Measurements from ENCODE around the gene CA5A. TPM values are rescaled to one million over a fixed set of nuclear protein-coding genes. Genes with fewer than 3 reads are reported as not detected.

The CA5A gene
- total and polyA plus RNA-seq, 2 of the 13 experiments (the other 11 are each of a cell fraction or from before 2014, with no cell fraction given) = 66.8 to 106 TPM

GRCh38 chr16:87851601-87852000 is 84.7 kb downstream of the CA5A start (continued):
- TF ChIP-seq, protein P1, sequence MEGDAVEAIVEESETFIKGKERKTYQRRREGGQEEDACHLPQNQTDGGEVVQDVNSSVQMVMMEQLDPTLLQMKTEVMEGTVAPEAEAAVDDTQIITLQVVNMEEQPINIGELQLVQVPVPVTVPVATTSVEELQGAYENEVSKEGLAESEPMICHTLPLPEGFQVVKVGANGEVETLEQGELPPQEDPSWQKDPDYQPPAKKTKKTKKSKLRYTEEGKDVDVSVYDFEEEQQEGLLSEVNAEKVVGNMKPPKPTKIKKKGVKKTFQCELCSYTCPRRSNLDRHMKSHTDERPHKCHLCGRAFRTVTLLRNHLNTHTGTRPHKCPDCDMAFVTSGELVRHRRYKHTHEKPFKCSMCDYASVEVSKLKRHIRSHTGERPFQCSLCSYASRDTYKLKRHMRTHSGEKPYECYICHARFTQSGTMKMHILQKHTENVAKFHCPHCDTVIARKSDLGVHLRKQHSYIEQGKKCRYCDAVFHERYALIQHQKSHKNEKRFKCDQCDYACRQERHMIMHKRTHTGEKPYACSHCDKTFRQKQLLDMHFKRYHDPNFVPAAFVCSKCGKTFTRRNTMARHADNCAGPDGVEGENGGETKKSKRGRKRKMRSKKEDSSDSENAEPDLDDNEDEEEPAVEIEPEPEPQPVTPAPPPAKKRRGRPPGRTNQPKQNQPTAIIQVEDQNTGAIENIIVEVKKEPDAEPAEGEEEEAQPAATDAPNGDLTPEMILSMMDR (CRISPR knock-in tag; IDR thresholded peaks at IDR 0.05) = peak; percentile 59
- no peak for TF ChIP-seq MAZ (IDR thresholded peaks at IDR 0.05; ENCODE audit: borderline replicate concordance, low read depth, low read length)
- 0 out of 2 replicates have a peak, but pooled peaks have one; percentile 12 for TF ChIP-seq MAZ (CRISPR knock-in tag; IDR thresholded peaks at IDR 0.05; ENCODE audit: low read depth)
- no peak for TF ChIP-seq ZNF460 (CRISPR knock-in tag; IDR thresholded peaks at IDR 0.05; ENCODE audit: borderline replicate concordance)
- TF ChIP-seq, protein P2, sequence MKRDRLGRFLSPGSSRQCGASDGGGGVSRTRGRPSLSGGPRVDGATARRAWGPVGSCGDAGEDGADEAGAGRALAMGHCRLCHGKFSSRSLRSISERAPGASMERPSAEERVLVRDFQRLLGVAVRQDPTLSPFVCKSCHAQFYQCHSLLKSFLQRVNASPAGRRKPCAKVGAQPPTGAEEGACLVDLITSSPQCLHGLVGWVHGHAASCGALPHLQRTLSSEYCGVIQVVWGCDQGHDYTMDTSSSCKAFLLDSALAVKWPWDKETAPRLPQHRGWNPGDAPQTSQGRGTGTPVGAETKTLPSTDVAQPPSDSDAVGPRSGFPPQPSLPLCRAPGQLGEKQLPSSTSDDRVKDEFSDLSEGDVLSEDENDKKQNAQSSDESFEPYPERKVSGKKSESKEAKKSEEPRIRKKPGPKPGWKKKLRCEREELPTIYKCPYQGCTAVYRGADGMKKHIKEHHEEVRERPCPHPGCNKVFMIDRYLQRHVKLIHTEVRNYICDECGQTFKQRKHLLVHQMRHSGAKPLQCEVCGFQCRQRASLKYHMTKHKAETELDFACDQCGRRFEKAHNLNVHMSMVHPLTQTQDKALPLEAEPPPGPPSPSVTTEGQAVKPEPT (CRISPR knock-in tag; IDR thresholded peaks at IDR 0.05; ENCODE audit: low read depth) = 0 out of 2 replicates have a peak, but pooled peaks have one; percentile 44
- TF ChIP-seq, protein P3, sequence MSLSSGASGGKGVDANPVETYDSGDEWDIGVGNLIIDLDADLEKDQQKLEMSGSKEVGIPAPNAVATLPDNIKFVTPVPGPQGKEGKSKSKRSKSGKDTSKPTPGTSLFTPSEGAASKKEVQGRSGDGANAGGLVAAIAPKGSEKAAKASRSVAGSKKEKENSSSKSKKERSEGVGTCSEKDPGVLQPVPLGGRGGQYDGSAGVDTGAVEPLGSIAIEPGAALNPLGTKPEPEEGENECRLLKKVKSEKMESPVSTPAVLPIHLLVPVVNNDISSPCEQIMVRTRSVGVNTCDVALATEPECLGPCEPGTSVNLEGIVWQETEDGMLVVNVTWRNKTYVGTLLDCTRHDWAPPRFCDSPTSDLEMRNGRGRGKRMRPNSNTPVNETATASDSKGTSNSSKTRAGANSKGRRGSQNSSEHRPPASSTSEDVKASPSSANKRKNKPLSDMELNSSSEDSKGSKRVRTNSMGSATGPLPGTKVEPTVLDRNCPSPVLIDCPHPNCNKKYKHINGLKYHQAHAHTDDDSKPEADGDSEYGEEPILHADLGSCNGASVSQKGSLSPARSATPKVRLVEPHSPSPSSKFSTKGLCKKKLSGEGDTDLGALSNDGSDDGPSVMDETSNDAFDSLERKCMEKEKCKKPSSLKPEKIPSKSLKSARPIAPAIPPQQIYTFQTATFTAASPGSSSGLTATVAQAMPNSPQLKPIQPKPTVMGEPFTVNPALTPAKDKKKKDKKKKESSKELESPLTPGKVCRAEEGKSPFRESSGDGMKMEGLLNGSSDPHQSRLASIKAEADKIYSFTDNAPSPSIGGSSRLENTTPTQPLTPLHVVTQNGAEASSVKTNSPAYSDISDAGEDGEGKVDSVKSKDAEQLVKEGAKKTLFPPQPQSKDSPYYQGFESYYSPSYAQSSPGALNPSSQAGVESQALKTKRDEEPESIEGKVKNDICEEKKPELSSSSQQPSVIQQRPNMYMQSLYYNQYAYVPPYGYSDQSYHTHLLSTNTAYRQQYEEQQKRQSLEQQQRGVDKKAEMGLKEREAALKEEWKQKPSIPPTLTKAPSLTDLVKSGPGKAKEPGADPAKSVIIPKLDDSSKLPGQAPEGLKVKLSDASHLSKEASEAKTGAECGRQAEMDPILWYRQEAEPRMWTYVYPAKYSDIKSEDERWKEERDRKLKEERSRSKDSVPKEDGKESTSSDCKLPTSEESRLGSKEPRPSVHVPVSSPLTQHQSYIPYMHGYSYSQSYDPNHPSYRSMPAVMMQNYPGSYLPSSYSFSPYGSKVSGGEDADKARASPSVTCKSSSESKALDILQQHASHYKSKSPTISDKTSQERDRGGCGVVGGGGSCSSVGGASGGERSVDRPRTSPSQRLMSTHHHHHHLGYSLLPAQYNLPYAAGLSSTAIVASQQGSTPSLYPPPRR (CRISPR knock-in tag; IDR thresholded peaks at IDR 0.05; ENCODE audit: borderline replicate concordance) = 0 out of 2 replicates have a peak, but pooled peaks have one; percentile 24
- peak; percentile 44 for TF ChIP-seq SALL1 (CRISPR knock-in tag; IDR thresholded peaks at IDR 0.05)
- no peak for TF ChIP-seq ZFP36 (IDR thresholded peaks at IDR 0.05; ENCODE audit: borderline replicate concordance, low read depth, low read length, partially characterized antibody)
- TF ChIP-seq ZNF343 (CRISPR knock-in tag; IDR thresholded peaks at IDR 0.05) = 0 out of 2 replicates have a peak, but pooled peaks have one; percentile 21
- no peak for TF ChIP-seq NFE2 (CRISPR knock-in tag; IDR thresholded peaks at IDR 0.05)
- TF ChIP-seq PPARG (CRISPR knock-in tag; conservative IDR thresholded peaks at IDR 0.05) = no peak
- TF ChIP-seq MEIS1 (CRISPR knock-in tag; IDR thresholded peaks at IDR 0.05; ENCODE audit: borderline replicate concordance) = no peak
- TF ChIP-seq ZNF205 (CRISPR knock-in tag; IDR thresholded peaks at IDR 0.05) = no peak
- TF ChIP-seq ZFP37 (CRISPR knock-in tag; IDR thresholded peaks at IDR 0.05; ENCODE audit: borderline replicate concordance) = no peak
- TF ChIP-seq GATAD2A (CRISPR knock-in tag; IDR thresholded peaks at IDR 0.05) = peak; percentile 16; the same call in 1 of the 2 replicates
- TF ChIP-seq DRAP1 (CRISPR knock-in tag; IDR thresholded peaks at IDR 0.05) = no peak
- TF ChIP-seq ZNF768 (CRISPR knock-in tag; IDR thresholded peaks at IDR 0.05) = peak; percentile 43; the same call in 1 of the 2 replicates
- TF ChIP-seq FOXA1 (IDR thresholded peaks at IDR 0.05) = no peak
- no peak for TF ChIP-seq FOXA1 (CRISPR knock-in tag; IDR thresholded peaks at IDR 0.05)
- TF ChIP-seq EZH2 (conservative IDR thresholded peaks at IDR 0.05; ENCODE audit: low read depth, low read length) = no peak
- TF ChIP-seq ZNF577 (CRISPR knock-in tag; IDR thresholded peaks at IDR 0.05; ENCODE audit: borderline replicate concordance, low read depth) = no peak
